ENCODE results near the gene DHDH. TPM values are rescaled to one million over a fixed set of nuclear protein-coding genes. Genes with fewer than 3 reads are reported as not detected.
"Not testable (repeated sequence)": the region's sequence is repeated elsewhere in the genome, so short reads cannot be mapped to it uniquely, and the experiment has no call there.

The DHDH gene
- total RNA-seq, 1 donor from 2014 or later: not detected

DNA sequence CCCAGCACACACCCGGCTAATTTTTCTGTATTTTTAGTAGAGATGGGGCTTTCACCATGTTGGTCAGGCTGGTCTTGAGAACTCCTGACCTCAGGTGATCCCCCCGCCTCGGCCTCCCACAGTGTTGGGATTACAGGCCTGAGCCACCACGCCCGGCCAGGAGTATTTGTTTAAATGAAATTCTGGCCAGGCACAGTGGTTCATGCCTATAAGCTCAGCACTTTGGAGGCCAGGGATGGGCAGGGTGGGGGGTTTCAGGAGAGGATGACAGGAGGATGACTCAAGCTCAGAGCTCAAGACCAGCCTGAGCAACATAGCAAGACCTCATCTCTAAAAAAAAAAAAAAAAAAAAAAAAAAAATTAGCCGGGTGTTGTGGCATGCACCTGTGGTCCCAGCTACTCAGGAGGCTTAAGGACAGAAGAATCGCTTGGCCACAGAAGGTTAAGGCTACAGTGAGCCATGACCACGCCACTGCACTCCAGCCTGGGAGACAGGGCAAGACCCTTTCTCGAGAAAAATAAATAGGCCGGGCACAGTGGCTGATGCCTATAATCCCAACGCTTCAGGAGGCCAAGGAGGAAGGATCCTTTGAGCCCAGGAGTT is 8.2 kb upstream of the DHDH start:
- Mint-ChIP-seq H3K27me3 (no peaks in the 10 kb centered on the region), H3K27ac (no peak overlapping the region), H3K4me1 (no peaks in the 10 kb centered on the region), H3K36me3 (ENCODE audit: low read depth) (peaks cover 19% of the 10 kb centered on the region), H3K4me3 (no peak overlapping the region), H3K9me3 (no peaks in the 10 kb centered on the region)
- ChIA-PET POLR2A (interaction anchor here (0.6 kb wide), 2 partner anchors 54 to 77 kb away, joined by 6 read pairs; no protein-coding TSS in a partner anchor), CTCF (no interaction called here)
- ATAC-seq (ENCODE audit: low read depth) (no peak), DNase-seq (no peak)
- intact Hi-C loops (cut with micrococcal nuclease): no loop called here
- TF ChIP-seq, protein P1, sequence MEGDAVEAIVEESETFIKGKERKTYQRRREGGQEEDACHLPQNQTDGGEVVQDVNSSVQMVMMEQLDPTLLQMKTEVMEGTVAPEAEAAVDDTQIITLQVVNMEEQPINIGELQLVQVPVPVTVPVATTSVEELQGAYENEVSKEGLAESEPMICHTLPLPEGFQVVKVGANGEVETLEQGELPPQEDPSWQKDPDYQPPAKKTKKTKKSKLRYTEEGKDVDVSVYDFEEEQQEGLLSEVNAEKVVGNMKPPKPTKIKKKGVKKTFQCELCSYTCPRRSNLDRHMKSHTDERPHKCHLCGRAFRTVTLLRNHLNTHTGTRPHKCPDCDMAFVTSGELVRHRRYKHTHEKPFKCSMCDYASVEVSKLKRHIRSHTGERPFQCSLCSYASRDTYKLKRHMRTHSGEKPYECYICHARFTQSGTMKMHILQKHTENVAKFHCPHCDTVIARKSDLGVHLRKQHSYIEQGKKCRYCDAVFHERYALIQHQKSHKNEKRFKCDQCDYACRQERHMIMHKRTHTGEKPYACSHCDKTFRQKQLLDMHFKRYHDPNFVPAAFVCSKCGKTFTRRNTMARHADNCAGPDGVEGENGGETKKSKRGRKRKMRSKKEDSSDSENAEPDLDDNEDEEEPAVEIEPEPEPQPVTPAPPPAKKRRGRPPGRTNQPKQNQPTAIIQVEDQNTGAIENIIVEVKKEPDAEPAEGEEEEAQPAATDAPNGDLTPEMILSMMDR (IDR thresholded peaks at IDR 0.05): no peak

DNA sequence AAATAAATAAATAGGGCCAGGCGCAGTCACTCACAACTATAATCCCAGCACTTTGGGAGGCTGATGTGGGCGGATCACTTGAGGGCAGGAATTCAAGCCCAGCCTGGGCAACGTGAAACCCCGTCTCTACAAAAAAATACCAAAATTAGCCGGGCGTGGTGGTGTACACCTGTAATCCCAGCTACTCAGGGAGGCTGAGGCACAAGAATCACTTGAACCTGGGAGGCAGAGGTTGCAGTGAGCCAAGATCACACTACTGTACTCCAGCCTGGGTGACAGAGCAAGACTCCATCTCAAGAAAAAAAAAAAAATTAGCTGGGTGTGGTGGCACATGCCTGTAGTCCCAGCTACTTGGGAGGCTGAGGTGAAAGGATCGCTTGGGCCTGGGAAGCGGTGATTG is 7.6 kb upstream of the DHDH start:
- CTCF ChIA-PET; H3K4me3 Mint-ChIP-seq; ATAC-seq (ENCODE audit: low read depth); H3K4me1 Mint-ChIP-seq; DNase-seq; H3K9me3 Mint-ChIP-seq; H3K27ac Mint-ChIP-seq; H3K27me3 Mint-ChIP-seq; intact Hi-C loops (cut with micrococcal nuclease): not testable (repeated sequence)
- POLR2A ChIA-PET: interaction anchor here (0.6 kb wide), 1 partner anchor 16 kb away, joined by 4 read pairs; no protein-coding TSS in a partner anchor
- H3K36me3 Mint-ChIP-seq (ENCODE audit: low read depth): peaks cover 17% of the 10 kb centered on the region

DNA sequence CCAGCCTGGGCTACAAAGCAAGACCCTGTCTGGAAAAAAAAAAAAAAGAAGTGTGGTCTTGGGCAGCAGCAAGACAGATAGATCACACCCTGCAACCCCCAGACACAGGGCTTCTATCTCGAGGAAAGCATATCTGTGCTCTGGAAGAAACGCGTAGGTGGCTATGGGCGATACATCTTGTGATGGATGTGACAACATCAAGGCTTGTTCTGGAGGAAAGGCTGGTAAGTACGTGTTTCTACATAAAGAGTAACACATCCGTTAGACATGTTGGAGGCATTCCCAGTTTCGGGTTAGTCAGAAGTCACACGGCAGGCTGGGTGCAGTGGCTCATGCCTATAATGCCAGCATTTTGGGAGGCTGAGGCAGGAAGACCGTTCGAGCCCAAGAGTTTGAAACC is 6.6 kb upstream of the DHDH start:
- CTCF ChIA-PET: no interaction called here

DNA sequence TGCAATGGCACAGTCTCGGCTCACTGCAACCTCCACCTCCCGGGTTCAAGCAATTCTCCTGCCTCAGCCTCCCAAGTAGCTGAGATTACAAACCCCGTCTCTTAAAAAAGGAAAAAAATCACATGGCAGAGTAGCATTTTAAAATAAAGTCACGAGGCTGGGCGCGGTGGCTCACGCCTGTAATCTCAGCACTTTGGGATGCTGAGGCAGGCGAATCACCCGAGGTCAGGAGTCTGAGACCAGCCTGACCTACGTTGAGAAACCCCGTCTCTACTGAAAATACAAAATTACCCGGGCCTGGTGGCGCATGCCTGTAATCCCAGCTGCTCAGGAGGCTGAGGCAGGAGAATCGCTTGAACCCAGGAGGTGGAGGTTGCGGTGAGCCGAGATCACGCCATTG is 5.8 kb upstream of the DHDH start:
- H3K27ac Mint-ChIP-seq; H3K27me3 Mint-ChIP-seq; H3K36me3 Mint-ChIP-seq (ENCODE audit: low read depth); intact Hi-C loops (cut with micrococcal nuclease); H3K9me3 Mint-ChIP-seq; H3K4me3 Mint-ChIP-seq; CTCF ChIA-PET; ATAC-seq (ENCODE audit: low read depth); H3K4me1 Mint-ChIP-seq; POLR2A ChIA-PET; DNase-seq: not testable (repeated sequence)

More for the DNA sequence above, 6.6 kb upstream of the DHDH start:
- Mint-ChIP-seq H3K9me3 (no peaks in the 10 kb centered on the region), H3K27me3 (no peaks in the 10 kb centered on the region), H3K4me3 (no peak overlapping the region), H3K36me3 (ENCODE audit: low read depth) (peaks cover 9% of the 10 kb centered on the region), H3K4me1 (no peaks in the 10 kb centered on the region), H3K27ac (no peak overlapping the region)
- DNase-seq (no peak), ATAC-seq (ENCODE audit: low read depth) (no peak)
- intact Hi-C loops (cut with micrococcal nuclease): no loop called here
- TF ChIP-seq, protein P1 (IDR thresholded peaks at IDR 0.05): no peak
- POLR2A ChIA-PET: no interaction called here

DNA sequence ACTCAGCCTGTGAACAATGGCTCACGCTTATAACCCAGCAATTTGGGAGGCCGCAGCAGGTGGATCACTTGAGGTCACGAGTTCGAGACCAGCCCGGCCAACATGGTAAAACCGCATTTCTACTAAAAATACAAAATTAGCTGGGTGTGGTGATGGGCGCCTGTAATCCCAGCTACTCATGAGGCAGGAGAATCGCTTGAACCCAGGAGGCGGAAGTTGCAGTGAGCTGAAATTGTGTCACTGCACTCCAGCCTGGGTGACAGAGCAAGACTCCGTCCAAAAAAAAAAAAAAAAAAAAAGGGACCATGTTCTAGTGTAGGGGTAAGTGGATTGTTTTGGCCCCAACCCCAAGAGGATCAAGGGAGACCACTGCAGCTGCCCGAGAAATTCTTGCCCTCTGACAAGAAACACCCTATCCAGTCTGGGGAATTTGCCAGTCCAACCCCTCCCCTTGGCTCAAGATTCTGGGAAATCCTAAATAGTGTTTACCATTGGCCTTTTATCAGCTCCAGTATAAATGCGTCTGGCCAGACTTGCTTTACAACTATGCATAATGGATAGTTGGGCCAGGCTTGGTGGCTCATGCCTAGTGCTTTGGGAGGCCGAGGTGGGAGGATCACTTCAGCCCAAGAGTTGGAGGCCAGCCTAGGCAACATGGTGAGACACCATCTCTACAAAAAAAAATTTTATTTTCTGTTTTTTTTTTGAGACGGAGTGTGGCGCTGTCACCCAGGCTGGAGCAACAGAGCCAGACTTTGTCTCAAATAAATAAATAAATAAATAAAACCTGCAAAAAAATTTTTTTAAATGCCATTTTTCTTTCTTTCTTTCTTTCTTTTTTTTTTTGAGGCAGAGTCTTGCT is 5.1 kb upstream of the DHDH start:
- CTCF ChIA-PET: interaction anchor here (0.7 kb wide), 1 partner anchor 70 kb away, joined by 3 read pairs; no protein-coding TSS in a partner anchor
- Mint-ChIP-seq H3K27ac (no peak overlapping the region), H3K36me3 (ENCODE audit: low read depth) (no peaks in the 10 kb centered on the region), H3K27me3 (peaks cover 3% of the 10 kb centered on the region), H3K4me1 (peaks cover 5% of the 10 kb centered on the region), H3K9me3 (no peaks in the 10 kb centered on the region), H3K4me3 (no peak overlapping the region)
- intact Hi-C loops (cut with micrococcal nuclease): no loop called here
- no peak for DNase-seq
- ATAC-seq (ENCODE audit: low read depth): no peak
- TF ChIP-seq, protein P1 (IDR thresholded peaks at IDR 0.05): no peak
- POLR2A ChIA-PET: no interaction called here

DNA sequence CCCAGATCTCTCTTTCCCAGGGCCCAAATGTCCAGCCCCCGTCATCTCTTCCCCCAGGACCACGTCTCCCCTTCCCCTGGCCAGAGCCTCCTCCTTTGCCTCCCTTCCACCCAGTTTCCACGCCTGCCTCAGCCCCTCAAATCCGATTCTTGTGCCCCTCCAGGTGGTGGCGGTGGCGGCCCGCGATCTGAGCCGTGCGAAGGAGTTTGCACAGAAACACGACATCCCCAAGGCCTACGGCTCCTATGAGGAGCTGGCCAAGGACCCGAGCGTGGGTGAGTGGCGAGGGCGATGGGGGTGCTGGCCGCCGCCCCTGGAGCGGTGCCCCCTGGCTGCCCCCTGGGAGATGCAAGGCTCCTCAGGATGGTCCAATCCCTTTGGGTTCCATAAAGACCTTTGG is 1.3 kb downstream of the DHDH start:
- Mint-ChIP-seq H3K27me3 (peaks cover 3% of the 10 kb centered on the region), H3K27ac (no peak overlapping the region), H3K4me1 (peaks cover 10% of the 10 kb centered on the region), H3K4me3 (no peak overlapping the region), H3K36me3 (ENCODE audit: low read depth) (no peaks in the 10 kb centered on the region), H3K9me3 (no peaks in the 10 kb centered on the region)
- no peak for DNase-seq
- POLR2A ChIA-PET: interaction anchor here (0.6 kb wide), 1 partner anchor 316 kb away, joined by 3 read pairs; the partner anchor contains the start of gene RPL18
- no peak for ATAC-seq (ENCODE audit: low read depth)
- intact Hi-C loops (cut with micrococcal nuclease): loop anchor here (5.0 kb wide), 1 partner anchor 38 kb away; the partner anchor contains the start of gene TULP2
- TF ChIP-seq, protein P1 (IDR thresholded peaks at IDR 0.05): no peak
- CTCF ChIA-PET: no interaction called here

Measured in activated B cell treated with CpG ODN at 0.5 μM for 24 hours (primary cell).